Activated CD8-positive, alpha-beta memory T cell treated with anti-CD3 and anti-CD28 coated beads for 36 hours (primary cell): ENCODE results near the gene CLPTM1. TPM values are rescaled to one million over a fixed set of nuclear protein-coding genes. Genes with fewer than 3 reads are reported as not detected.
"Not testable (repeated sequence)": the region's sequence is repeated elsewhere in the genome, so short reads cannot be mapped to it uniquely, and the experiment has no call there.

ENCODE experiments used
- CTCF ChIA-PET: fragments of 350-600 bp; sonication (Branson Sonifier 250); formaldehyde crosslinking; loops from one replicate; lab custom pipeline; 2021; ENCODE audit warnings: antibody characterized with exemption; lab: Charles Lee
- POLR2A ChIA-PET: fragments of 350-600 bp; sonication (Branson Sonifier 250); formaldehyde crosslinking; loops from one replicate; lab custom pipeline; 2021; ENCODE audit warnings: antibody characterized with exemption; lab: Charles Lee
- total RNA-seq, 2 experiments: library from RNA; stranded (reverse); gene quantifications; one replicate each; pipeline ENCODE4 v1.2.3, GENCODE V29; 2021

CLPTM1 gene, protein sequence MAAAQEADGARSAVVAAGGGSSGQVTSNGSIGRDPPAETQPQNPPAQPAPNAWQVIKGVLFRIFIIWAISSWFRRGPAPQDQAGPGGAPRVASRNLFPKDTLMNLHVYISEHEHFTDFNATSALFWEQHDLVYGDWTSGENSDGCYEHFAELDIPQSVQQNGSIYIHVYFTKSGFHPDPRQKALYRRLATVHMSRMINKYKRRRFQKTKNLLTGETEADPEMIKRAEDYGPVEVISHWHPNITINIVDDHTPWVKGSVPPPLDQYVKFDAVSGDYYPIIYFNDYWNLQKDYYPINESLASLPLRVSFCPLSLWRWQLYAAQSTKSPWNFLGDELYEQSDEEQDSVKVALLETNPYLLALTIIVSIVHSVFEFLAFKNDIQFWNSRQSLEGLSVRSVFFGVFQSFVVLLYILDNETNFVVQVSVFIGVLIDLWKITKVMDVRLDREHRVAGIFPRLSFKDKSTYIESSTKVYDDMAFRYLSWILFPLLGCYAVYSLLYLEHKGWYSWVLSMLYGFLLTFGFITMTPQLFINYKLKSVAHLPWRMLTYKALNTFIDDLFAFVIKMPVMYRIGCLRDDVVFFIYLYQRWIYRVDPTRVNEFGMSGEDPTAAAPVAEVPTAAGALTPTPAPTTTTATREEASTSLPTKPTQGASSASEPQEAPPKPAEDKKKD
- 10 to 100 TPM; 72.4 to 73.5 TPM for total RNA-seq

DNA sequence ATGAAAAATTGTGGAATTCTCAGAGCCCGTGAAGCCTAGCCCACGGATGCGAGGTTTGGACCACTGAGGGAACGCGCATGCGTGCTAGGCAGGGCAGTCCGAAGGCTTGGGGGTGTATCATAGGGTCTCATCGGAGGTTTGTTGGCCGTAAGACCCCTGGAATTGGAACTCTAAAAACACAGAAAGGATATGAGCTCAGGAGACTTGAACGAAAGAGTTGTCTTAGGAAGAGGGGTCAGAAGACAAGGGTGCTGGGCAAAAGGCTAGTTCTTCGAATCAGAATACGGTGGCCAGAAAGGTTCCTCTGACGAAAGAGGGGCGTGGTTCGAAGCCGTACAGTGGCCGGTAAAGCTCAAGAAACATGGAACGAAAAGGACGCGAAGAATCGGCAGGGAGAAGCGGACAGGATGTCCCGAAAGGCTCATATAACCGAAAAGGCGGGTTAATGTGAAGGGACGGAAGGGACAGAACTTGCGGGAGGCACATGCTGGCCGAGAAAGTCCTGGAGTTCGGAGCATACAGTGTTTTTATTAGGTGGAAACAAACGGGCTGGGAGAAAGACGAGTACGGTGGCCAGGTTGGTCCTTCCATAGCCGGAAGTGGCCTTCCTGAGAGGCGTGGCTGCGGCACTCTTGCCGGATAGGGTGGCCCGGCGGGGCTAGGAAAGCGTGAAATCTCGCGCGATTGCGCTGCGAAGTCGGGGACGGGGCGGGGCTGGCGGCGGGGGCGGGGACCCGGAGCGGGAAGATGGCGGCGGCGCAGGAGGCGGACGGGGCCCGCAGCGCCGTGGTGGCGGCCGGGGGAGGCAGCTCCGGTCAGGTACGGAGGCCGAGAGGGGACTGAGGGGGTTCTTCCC, at the start of gene CLPTM1:
TSS of gene CLPTM1 (plus strand) at position 732 of the 856 bp plus-strand sequence. CDS start at position 748, 16 bp downstream.
- ChIA-PET CTCF (interaction anchor here (0.6 to 0.9 kb wide), 2 partner anchors 44 to 64 kb away, joined by 3 read pairs; partner anchors contain the start of gene TOMM40), POLR2A (interaction anchor here (0.5 kb wide), 2 partner anchors 263 to 311 kb away, joined by 3 read pairs; partner anchors contain the start of gene PVR)

DNA sequence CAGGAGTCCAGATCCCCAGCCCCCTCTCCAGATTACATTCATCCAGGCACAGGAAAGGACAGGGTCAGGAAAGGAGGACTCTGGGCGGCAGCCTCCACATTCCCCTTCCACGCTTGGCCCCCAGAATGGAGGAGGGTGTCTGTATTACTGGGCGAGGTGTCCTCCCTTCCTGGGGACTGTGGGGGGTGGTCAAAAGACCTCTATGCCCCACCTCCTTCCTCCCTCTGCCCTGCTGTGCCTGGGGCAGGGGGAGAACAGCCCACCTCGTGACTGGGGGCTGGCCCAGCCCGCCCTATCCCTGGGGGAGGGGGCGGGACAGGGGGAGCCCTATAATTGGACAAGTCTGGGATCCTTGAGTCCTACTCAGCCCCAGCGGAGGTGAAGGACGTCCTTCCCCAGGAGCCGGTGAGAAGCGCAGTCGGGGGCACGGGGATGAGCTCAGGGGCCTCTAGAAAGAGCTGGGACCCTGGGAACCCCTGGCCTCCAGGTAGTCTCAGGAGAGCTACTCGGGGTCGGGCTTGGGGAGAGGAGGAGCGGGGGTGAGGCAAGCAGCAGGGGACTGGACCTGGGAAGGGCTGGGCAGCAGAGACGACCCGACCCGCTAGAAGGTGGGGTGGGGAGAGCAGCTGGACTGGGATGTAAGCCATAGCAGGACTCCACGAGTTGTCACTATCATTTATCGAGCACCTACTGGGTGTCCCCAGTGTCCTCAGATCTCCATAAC, 49.6 kb upstream of the CLPTM1 start, which contains the start of gene APOE:
TSS of gene APOE (plus strand) at position 360 of the 724 bp plus-strand sequence. CDS start 829 bp downstream, outside the sequence.
- POLR2A ChIA-PET: interaction anchor here (0.5 to 0.6 kb wide), 3 partner anchors 58 to 241 kb away, joined by 4 to 6 read pairs (median 5); no protein-coding TSS in a partner anchor
- CTCF ChIA-PET: interaction anchor here (0.7 to 2.3 kb wide), 6 partner anchors 7 to 153 kb away, joined by 3 to 8 read pairs (median 5); no protein-coding TSS in a partner anchor

DNA sequence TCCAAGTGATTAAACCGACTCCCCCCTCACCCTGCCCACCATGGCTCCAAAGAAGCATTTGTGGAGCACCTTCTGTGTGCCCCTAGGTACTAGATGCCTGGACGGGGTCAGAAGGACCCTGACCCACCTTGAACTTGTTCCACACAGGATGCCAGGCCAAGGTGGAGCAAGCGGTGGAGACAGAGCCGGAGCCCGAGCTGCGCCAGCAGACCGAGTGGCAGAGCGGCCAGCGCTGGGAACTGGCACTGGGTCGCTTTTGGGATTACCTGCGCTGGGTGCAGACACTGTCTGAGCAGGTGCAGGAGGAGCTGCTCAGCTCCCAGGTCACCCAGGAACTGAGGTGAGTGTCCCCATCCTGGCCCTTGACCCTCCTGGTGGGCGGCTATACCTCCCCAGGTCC, 47.6 kb upstream of the CLPTM1 start:
- ChIA-PET CTCF (no interaction called here), POLR2A (no interaction called here)

DNA sequence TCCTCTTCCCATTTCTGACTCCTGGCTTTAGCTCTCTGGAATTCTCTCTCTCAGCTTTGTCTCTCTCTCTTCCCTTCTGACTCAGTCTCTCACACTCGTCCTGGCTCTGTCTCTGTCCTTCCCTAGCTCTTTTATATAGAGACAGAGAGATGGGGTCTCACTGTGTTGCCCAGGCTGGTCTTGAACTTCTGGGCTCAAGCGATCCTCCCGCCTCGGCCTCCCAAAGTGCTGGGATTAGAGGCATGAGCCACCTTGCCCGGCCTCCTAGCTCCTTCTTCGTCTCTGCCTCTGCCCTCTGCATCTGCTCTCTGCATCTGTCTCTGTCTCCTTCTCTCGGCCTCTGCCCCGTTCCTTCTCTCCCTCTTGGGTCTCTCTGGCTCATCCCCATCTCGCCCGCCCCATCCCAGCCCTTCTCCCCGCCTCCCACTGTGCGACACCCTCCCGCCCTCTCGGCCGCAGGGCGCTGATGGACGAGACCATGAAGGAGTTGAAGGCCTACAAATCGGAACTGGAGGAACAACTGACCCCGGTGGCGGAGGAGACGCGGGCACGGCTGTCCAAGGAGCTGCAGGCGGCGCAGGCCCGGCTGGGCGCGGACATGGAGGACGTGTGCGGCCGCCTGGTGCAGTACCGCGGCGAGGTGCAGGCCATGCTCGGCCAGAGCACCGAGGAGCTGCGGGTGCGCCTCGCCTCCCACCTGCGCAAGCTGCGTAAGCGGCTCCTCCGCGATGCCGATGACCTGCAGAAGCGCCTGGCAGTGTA, 46.9 kb upstream of the CLPTM1 start:
- ChIA-PET CTCF (no interaction called here), POLR2A (interaction anchor here (0.6 kb wide), 1 partner anchor 30 kb away, joined by 4 read pairs; no protein-coding TSS in a partner anchor)

DNA sequence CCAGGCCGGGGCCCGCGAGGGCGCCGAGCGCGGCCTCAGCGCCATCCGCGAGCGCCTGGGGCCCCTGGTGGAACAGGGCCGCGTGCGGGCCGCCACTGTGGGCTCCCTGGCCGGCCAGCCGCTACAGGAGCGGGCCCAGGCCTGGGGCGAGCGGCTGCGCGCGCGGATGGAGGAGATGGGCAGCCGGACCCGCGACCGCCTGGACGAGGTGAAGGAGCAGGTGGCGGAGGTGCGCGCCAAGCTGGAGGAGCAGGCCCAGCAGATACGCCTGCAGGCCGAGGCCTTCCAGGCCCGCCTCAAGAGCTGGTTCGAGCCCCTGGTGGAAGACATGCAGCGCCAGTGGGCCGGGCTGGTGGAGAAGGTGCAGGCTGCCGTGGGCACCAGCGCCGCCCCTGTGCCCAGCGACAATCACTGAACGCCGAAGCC, 46.3 kb upstream of the CLPTM1 start:
- ChIA-PET POLR2A (interaction anchor here (0.6 kb wide), 1 partner anchor 29 kb away, joined by 4 read pairs; no protein-coding TSS in a partner anchor), CTCF (no interaction called here)

DNA sequence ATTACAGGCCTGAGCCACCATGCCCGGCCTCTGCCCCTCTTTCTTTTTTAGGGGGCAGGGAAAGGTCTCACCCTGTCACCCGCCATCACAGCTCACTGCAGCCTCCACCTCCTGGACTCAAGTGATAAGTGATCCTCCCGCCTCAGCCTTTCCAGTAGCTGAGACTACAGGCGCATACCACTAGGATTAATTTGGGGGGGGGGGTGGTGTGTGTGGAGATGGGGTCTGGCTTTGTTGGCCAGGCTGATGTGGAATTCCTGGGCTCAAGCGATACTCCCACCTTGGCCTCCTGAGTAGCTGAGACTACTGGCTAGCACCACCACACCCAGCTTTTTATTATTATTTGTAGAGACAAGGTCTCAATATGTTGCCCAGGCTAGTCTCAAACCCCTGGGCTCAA, 45.4 kb upstream of the CLPTM1 start:
- ChIA-PET POLR2A (no interaction called here), CTCF (interaction anchor here (0.6 kb wide), 1 partner anchor 71 kb away, joined by 4 read pairs; no protein-coding TSS in a partner anchor)

GRCh38 chr19:44911896-44912295, 43.3 kb upstream of the CLPTM1 start:
- POLR2A ChIA-PET: not testable (repeated sequence)
- CTCF ChIA-PET: interaction anchor here (1.4 kb wide), 1 partner anchor 10 kb away, joined by 5 read pairs; no protein-coding TSS in a partner anchor

- POLR2A ChIA-PET: no interaction called here
- CTCF ChIA-PET: interaction anchor here (1.5 kb wide), 1 partner anchor 9 kb away, joined by 7 read pairs; no protein-coding TSS in a partner anchor
Measured at GRCh38 chr19:44912854-44913253, 42.3 kb upstream of the CLPTM1 start.

- CTCF ChIA-PET: interaction anchor here (1.5 kb wide), 1 partner anchor 10 kb away, joined by 7 read pairs; no protein-coding TSS in a partner anchor
- POLR2A ChIA-PET: not testable (repeated sequence)
Measured at GRCh38 chr19:44913512-44914432, 41.4 kb upstream of the CLPTM1 start.

- POLR2A ChIA-PET: not testable (repeated sequence)
- CTCF ChIA-PET: interaction anchor here (0.7 kb wide), 1 partner anchor 68 kb away, joined by 3 read pairs; no protein-coding TSS in a partner anchor
Measured at GRCh38 chr19:44914433-44915206, 40.6 kb upstream of the CLPTM1 start, which contains the start of gene APOC1. Gene APOC1, plus strand, starts transcription at chr19:44914608. Its CDS starts 284 bp downstream, at chr19:44914892.

- CTCF ChIA-PET: no interaction called here
- POLR2A ChIA-PET: no interaction called here
Measured at GRCh38 chr19:44924243-44924725, 30.9 kb upstream of the CLPTM1 start.

DNA sequence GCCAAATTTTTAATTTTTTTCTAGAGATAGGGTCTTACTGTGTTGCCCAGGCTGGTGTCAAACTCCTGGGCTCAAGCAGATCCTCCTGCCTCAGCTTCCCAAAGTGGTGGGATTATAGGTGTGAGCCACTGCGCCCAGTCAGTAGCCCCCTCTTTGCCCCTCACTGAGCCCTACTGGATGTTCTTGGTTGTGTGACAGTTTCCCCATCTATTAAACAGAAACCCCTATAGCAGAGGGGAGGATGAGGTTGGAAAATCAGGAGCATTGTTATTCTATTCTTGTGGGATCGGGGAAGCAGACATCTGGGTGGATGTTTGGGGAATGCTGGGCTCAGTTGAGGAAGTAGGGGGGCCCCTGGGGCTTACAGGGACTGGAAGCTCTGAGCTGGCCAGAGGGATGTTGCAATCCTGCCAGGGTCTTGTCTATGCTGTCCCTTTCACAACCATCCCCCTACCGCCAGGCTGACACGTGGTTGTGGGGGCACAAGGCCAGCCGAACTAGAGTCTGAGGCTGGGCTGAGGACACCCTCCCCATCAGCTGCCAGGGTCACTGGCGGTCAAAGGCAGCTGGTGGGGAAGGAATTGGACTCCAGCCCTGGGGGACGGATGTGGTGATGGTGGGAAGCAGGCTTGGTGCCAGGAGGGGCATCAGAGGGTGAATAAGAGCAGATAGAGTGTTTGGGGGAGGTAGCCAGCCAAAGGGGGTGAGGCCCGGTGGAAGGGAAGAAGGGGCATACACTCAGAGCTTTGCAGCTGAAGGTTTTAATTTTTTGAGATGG, 29.9 kb upstream of the CLPTM1 start:
- CTCF ChIA-PET: no interaction called here

DNA sequence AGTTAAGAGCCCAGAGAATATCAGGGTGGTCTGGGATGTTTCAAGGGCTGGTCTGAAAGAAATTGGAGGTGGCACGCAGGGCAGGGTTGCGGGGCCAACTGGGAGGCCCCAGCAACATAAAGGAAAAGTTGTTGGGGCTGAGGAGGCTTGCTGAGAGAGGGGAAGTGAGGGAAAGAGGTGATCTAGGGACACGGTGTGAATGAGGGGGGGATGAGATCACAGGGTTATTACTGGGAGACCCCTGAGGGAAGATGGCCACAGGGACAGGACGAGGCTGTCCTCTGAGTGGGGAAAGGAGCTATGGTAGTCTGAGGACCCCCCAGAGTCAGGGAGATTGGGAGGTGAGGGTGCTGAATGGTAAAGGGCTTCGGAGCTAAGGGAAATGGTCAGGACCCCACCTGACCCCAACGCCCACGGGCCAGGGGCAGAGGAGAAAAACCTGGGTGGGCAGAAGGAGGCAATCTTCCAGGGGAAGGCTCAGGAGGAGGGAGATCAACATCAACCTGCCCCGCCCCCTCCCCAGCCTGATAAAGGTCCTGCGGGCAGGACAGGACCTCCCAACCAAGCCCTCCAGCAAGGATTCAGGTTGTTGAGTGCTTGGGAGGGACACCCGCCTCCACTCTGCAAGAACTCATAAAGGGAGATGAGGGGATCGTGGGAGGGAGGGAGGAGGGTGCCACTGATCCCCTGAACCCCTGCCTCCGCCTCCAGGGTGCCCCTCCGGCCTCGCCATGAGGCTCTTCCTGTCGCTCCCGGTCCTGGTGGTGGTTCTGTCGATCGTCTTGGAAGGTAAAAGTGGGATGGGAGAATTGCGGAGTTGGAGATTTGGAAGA, 28.7 kb upstream of the CLPTM1 start:
- POLR2A ChIA-PET, CTCF ChIA-PET: not testable (repeated sequence)

More for the DNA sequence above, 29.9 kb upstream of the CLPTM1 start:
- POLR2A ChIA-PET: no interaction called here

DNA sequence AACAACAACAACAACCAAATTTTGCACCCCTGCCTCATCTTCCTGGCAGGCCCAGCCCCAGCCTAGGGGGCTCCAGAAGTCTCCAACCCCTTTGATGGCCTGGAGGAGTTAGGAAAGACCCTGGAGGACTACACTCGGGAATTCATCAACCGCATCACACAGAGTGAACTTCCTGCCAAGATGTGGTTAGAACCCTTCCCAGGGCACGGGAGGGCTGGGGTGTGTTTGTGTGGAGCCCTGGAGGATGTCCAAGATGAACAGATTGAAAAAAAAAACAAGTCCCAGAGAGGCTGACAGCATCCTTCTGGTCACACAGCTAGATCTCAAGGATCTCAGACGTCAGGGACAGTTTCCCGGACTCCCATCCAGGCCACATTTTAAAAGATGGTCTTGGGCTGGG, 27.4 kb upstream of the CLPTM1 start:
- CTCF ChIA-PET: no interaction called here
- POLR2A ChIA-PET: no interaction called here
